GM18861 (cell line): ENCODE results near the gene CSAG3.
"Not testable (repeated sequence)": the region's sequence is repeated elsewhere in the genome, so short reads cannot be mapped to it uniquely, and the experiment has no call there.

Experiments
- ATAC-seq: cut with Tn5 transposase; IDR thresholded peaks from one replicate; pipeline ENCODE4 v1.9.1; 2021; ENCODE audit not compliant: unreplicated experiment

Gene CSAG3

DNA sequence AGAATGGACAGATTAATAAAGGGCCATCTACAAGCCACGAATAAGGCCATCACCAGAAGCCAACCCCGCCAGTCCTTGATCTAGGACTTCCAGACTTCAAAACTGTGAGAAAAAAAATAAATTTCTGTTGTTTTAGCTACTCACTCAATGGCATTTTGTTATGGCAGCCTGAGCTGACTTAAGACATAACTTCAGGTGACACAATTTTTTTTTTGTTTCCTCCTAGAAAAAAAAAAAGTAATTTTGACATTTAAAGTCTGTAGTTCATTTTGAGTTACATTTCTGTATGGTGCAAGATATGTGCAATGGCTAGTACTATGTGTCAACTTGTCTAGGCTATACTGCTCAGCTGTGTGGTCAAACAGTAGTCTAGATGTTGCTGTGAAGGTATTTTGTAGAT, at the start of gene CSAG3:
CSAG3 (plus strand) TSS at position 301 of the 400 bp plus-strand sequence.
- ATAC-seq: not testable (repeated sequence)

DNA sequence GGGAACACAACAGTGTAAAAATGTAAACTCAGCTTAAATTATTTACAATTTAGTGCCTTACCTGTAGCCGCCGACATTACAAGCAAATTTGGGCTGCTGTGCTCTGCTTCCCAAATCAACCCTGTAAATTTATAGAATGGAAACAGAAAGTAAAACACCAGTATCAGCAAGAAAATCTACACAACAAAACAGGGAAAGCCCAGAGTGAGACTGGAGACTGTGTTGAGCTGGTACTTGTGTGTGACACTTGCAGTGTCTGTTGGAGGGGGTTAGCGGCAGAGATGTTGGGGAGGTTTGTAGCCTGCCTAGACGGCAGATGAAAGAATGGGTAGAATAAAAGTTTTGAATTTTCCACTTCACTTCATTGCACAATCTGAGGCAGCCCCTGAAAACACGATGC, 45.8 kb upstream of the CSAG3 start:
- peak; percentile 54 for ATAC-seq

GRCh38 chrX:152713815-152714787, 44.9 kb upstream of the CSAG3 start, which contains the start of gene MAGEA2B:
Gene MAGEA2B, plus strand, starts transcription at chrX:152714628. Its CDS starts 2,479 bp downstream, at chrX:152717107.
- not testable (repeated sequence) for ATAC-seq

DNA sequence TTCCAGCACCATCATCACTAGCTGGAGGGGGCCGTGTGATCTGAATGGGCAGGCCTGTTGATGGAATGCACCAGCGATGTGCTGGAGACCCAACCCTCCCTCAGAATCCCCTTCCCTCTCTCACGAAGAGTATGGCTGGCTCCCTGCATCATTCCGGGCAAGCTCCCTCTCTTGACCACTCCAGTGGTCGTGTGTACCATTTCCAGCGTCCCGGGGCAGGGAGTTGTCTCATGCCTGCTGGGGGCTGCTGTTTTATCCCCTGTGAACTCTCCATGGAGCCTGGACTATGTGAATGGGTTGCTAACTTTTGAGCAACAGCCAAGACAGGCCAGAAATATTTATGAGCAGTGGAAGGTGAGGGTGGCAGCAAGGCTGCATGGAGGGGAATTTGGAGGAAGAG, 33.6 kb upstream of the CSAG3 start:
- no peak for ATAC-seq

- no peak for ATAC-seq
Observed at GRCh38 chrX:152733261-152733975, 25.6 kb upstream of the CSAG3 start, which contains the start of the genes CSAG1 and MAGEA12. Gene CSAG1, minus strand, starts transcription at chrX:152733721. Its CDS starts 1,261 bp downstream, at chrX:152732460. Gene MAGEA12, plus strand, starts transcription at chrX:152733757. Its CDS starts 2,405 bp downstream, at chrX:152736162.

DNA sequence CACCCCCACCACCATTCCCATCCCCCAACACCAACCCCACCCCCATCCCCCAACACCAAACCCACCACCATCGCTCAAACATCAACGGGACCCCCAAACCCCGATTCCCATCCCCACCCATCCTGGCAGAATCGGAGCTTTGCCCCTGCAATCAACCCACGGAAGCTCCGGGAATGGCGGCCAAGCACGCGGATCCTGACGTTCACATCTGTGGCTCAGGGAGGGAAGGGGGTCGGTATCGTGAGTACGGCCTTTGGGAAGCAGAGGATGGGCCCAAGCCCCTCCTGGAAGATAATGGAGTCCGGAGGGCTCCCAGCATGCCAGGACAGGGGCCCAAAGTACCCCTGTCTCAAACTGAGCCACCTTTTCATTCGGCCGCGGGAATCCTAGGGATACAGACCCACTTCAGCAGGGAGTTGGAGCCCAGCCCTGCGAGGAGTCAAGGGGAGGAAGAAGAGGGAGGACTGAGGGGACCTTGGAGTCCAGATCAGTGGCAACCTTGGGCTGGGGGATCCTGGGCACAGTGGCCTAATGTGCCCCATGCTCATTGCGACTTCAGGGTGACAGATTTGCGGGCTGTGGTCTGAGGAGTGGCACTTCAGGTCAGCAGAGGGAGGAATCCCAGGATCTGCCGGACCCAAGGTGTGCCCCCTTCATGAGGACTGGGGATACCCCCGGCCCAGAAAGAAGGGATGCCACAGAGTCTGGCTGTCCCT, 24.7 kb upstream of the CSAG3 start:
- ATAC-seq: not testable (repeated sequence)

GRCh38 chrX:152735101-152735500, 23.9 kb upstream of the CSAG3 start:
- no peak for ATAC-seq

GRCh38 chrX:152735860-152736511, 23.0 kb upstream of the CSAG3 start:
- no peak for ATAC-seq

GRCh38 chrX:152736528-152736927, 22.5 kb upstream of the CSAG3 start:
- ATAC-seq: not testable (repeated sequence)

GRCh38 chrX:152738560-152738959, 20.5 kb upstream of the CSAG3 start:
- ATAC-seq: no peak

GRCh38 chrX:152753686-152754650, 5.0 kb upstream of the CSAG3 start, which contains the start of gene MAGEA2:
Gene MAGEA2, minus strand, starts transcription at chrX:152753842. Its CDS starts 2,479 bp downstream, at chrX:152751363.
- not testable (repeated sequence) for ATAC-seq

- peak; percentile 60 for ATAC-seq
Observed at GRCh38 chrX:152754871-152755270, 4.1 kb upstream of the CSAG3 start.

DNA sequence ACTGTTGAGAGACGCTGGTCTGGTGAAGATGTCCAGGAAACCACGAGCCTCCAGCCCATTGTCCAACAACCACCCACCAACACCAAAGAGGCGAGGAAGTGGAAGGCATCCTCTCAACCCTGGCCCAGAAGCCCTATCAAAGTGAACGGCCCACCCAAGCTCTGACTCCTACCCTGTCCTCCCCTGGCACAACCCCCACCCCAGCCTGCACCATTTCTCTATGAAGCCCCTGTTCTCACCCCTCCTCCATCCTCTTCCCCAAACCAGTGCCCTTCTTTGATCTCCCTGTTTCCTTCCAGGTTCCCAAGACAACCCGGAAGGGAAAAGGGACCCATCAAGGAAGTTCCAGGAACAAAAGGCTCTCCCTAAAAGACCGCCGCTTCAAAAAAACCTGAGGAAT, 526 bp downstream of the CSAG3 start:
- not testable (repeated sequence) for ATAC-seq

DNA sequence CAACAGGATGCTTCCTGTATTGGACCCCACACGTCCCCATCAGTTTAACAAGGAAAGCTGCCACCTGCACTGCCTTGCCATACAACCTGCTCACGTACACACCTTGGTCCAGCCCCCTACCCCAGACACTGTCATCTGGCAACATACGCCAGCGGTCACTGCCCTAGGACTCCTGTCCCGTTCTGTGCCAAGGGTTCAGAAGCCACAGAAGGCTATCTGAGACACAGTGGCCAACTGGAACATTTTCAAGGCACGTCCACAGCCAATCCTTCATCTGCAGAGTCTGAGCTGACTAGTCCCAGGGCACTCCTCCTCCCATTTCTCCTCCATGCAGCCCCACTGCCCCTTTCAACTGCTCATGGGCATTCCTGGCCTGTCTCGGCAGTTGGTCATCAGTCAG, 2.6 kb downstream of the CSAG3 start:
- not testable (repeated sequence) for ATAC-seq

DNA sequence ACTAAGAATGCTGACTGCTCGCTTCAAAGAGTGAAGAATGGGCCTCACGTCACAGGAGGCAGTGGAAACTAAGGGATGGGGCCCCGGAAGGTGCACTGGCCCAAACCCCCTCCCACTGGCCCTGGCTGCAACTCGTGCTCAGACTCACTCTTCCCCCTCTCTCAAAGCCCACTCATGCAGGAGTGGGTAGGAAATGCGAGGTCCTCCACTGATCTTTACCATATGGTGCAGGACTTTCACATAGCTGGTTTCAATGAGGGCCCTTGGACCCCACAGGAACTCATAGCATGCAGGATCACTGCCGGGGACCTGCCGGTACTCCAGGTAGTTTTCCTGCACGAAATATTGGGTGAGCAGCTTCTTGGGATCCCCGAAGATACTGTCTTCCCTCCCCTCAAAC, 7.5 kb downstream of the CSAG3 start:
- ATAC-seq: not testable (repeated sequence)

DNA sequence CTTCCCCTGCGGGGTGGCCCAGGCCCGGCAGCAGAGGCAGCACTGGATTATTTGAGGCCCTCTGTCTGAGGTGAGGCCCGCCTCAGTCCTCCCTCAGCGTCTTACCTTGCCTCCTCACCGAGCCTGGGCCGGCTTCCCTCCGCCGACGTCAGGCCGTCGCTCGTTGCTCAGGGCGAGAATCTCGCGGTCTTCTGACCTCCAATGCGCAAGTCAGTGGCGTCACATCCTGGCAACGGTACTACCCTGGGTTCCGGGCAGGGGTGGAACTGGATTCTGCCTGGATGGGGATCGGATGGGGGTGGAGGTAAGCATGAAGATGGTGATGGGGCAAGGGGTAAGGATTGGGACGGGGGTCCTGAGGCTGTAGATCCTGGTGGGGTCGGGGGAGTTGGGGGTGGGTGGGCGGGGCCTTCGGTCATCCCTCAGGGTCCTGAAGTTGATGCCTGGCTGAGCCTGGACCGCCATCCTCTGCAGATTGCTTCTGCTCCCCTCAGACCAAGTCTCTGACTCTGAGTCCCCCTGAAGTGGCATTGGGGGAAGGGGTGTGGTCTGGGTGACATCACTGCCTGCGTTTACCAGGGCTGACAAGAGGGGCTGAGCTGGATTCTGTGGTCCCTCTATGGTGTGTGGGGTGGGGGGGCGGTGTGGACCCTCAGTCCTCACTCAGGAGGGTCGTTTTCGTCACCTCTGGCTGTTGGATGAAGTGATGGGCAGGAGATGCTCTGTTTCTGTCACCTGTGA, 10.7 kb downstream of the CSAG3 start, which contains the start of gene MAGEA6:
MAGEA6 (minus strand) TSS at position 141 of the 741 bp plus-strand sequence. CDS start 2,039 bp downstream, outside the sequence.
- not testable (repeated sequence) for ATAC-seq

DNA sequence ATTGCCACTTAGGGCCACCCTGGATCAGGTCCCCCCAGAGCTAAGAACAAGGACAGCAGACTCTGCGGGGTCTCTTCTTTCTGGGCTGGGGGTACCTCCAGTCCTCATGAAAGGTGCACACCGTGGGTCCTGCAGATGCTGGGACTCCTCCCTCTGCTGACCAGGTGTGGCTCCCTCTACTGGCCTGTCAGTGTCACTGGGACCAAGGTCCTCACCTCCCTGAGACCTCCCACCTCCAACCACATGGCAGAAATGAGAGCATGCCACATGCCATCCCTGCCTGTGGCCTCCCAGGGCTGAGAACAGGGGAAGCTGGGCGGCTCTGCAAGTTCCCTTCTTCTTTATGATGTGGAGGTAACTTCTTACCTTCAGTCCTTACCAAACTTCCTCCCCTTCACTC, 28.0 kb downstream of the CSAG3 start:
- peak; percentile 80 for ATAC-seq

DNA sequence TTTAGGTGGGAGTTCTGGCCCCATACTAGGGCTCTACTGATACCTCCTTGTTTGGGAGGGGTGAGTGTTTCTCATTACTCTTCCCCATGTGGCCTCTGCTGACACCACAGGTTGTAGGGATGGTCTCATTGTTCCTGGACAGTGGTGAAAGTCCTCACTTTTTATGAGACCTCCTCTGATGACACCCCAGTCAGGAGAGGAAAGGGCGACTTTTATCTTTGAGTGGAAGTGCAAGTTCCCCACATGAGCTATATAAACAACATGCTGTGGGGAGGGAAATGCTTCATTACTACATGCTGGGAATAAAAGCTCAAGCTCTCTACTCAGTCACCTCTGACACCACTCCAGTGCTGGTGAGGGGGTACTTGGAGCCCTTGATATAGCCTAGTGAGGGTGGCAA, 39.9 kb downstream of the CSAG3 start:
- ATAC-seq: no peak
